ENCODE results near the gene CENPH. TPM values are rescaled to one million over a fixed set of nuclear protein-coding genes. Genes with fewer than 3 reads are reported as not detected.
A peak's percentile ranks its signal among the peaks of the same experiment; 100 is the strongest.
"Not testable (repeated sequence)": the region's sequence is repeated elsewhere in the genome, so short reads cannot be mapped to it uniquely, and the experiment has no call there.

Gene CENPH
- total and polyA plus RNA-seq, 2 of the 8 experiments (the other 6 are each of a cell fraction or from before 2014, with no cell fraction given), result 69.0 to 82.8 TPM

GRCh38 chr5:69189162-69190086 lies at the start of gene CENPH (continued):
- TF ChIP-seq ATF3 (IDR thresholded peaks at IDR 0.05; ENCODE audit: insufficient read depth, low read depth, low read length) (no peak), KDM1A (IDR thresholded peaks at IDR 0.05; ENCODE audit: borderline replicate concordance, low read length) (peak; percentile 45; the same call in 1 of the 2 replicates), EGR1 (IDR thresholded peaks at IDR 0.05; ENCODE audit: borderline replicate concordance, low read depth, low read length) (peak; percentile 12; the same call in 1 of the 2 replicates), TAF1 (IDR thresholded peaks at IDR 0.05; ENCODE audit: low read depth, low read length) (peak; percentile 91), RXRA (IDR thresholded peaks at IDR 0.05; ENCODE audit: insufficient read depth, low read depth, low read length) (no peak), CREB1 (IDR thresholded peaks at IDR 0.05) (peak; percentile 48; the same call in 1 of the 2 replicates), JUN (IDR thresholded peaks at IDR 0.05; ENCODE audit: low read depth, low read length) (no peak), TEAD4 (IDR thresholded peaks at IDR 0.05; ENCODE audit: low read depth, low read length) (no peak), YY1 (IDR thresholded peaks at IDR 0.05; ENCODE audit: low read depth, low read length) (peak; percentile 59; the same call in 1 of the 2 replicates), TBP (IDR thresholded peaks at IDR 0.05; ENCODE audit: low read depth, low read length) (peak; percentile 87)

- CTCF ChIA-PET (ENCODE audit: partially characterized antibody), result interaction anchor here (1.1 to 1.3 kb wide), 2 partner anchors 9 to 47 kb away, joined by 3 read pairs; partner anchors contain the start of gene SLC30A5
- 85% methylated on average over 4 of the region's 4 CpGs; no CpG with 5 or more reads in 1 of the 2 experiments for WGBS, 2 experiments (ENCODE audit: extremely low coverage in 1 of 2, insufficient coverage in 1 of 2, insufficient read length in 1 of 2, insufficient replicate concordance in 2 of 2, low coverage in 1 of 2, low lambda C conversion rate in 2 of 2, missing lambda C conversion rate in 1 of 2)
- H3K23me2 ChIP-seq (ENCODE audit: low read depth, low read length), result not testable (repeated sequence)
Measured at GRCh38 chr5:69140239-69140638, 49.1 kb upstream of the CENPH start.

More at GRCh38 chr5:69140239-69140638, 49.1 kb upstream of the CENPH start:
- not testable (repeated sequence) for FAIRE-seq; H4K91ac ChIP-seq (replicated peaks; ENCODE audit: insufficient read length, low read length); H3K9ac ChIP-seq (replicated peaks in 1 of 4; ENCODE audit: extremely low read depth in 1 of 4, low read depth in 3 of 4, low read length in 3 of 4); H3K9me3 ChIP-seq (ENCODE audit: insufficient read depth in 2 of 2, low read depth in 1 of 2, low read length in 1 of 2); H3K79me2 ChIP-seq (ENCODE audit: control insufficient read depth in 1 of 2, insufficient read depth in 2 of 2, low read length in 2 of 2); H2BK15ac ChIP-seq (ENCODE audit: low read length); H3K79me1 ChIP-seq (ENCODE audit: low read depth, low read length); H2BK5ac ChIP-seq (ENCODE audit: low read depth, low read length); H3K27me3 ChIP-seq (replicated peaks in 1 of 4; ENCODE audit: control insufficient read depth in 3 of 4, extremely low read depth in 1 of 4, insufficient read depth in 3 of 4, low read length in 3 of 4); H3K4me1 ChIP-seq (replicated peaks in 1 of 4; ENCODE audit: control insufficient read depth in 3 of 4, insufficient read depth in 4 of 4, low read length in 3 of 4); H3K27ac ChIP-seq (ENCODE audit: low read depth, low read length); H3K14ac ChIP-seq (ENCODE audit: insufficient read length); H3K56ac ChIP-seq (replicated peaks; ENCODE audit: insufficient read length, low read depth, low read length); H3K4me2 ChIP-seq (ENCODE audit: insufficient read depth in 1 of 2, low read depth in 2 of 2, low read length in 2 of 2); H2BK120ac ChIP-seq (replicated peaks; ENCODE audit: low read depth, low read length); H3K4me3 ChIP-seq (ENCODE audit: extremely low read depth in 1 of 4, insufficient read depth in 2 of 4, low read depth in 3 of 4, low read length in 4 of 4); DNase-seq (ENCODE audit: low read depth in 1 of 2, low spot score in 2 of 2); H3K23ac ChIP-seq (ENCODE audit: insufficient read length); H4K8ac ChIP-seq (ENCODE audit: extremely low read depth, insufficient read depth, low read length); H3K4ac ChIP-seq (replicated peaks; ENCODE audit: insufficient read length, low read depth, low read length); H4K5ac ChIP-seq (ENCODE audit: insufficient read length, low read depth, low read length); H4K20me1 ChIP-seq (replicated peaks in 1 of 2; ENCODE audit: control insufficient read depth in 1 of 2, insufficient read depth in 2 of 2, low read length in 2 of 2); H3K36me3 ChIP-seq (ENCODE audit: control insufficient read depth in 2 of 4, insufficient read depth in 4 of 4, low read length in 3 of 4); H2AFZ ChIP-seq (ENCODE audit: low read length); H2BK20ac ChIP-seq (ENCODE audit: low read length); H2BK12ac ChIP-seq (ENCODE audit: low read depth, low read length); H3K18ac ChIP-seq (ENCODE audit: extremely low read depth, low read length); H2AK5ac ChIP-seq (ENCODE audit: low read depth, low read length)
- POLR2A ChIA-PET (ENCODE audit: partially characterized antibody), result interaction anchor here (0.9 to 1.3 kb wide), 4 partner anchors 8 to 93 kb away, joined by 3 to 4 read pairs (median 3); partner anchors contain the start of gene CENPH

All from H1 (cell line).